HepG2 (cell line): ENCODE measurements around the gene HIC1.

Experiments
- ATF1 ChIP-seq: IDR thresholded peaks from 2 replicates; pipeline ENCODE4 v1.6.1; 2016; ENCODE audit warnings: mild to moderate bottlenecking, control low read depth
- CTCF ChIP-seq: sonication (generic); formaldehyde crosslinking; IDR thresholded peaks from 2 replicates; pipeline ENCODE4 v1.5.0; 2020; ENCODE audit warnings: mild to moderate bottlenecking, missing genetic modification reagents, moderate library complexity
- EZH2 ChIP-seq: conservative IDR thresholded peaks from 2 replicates; pipeline ENCODE4 v1.6.1; 2012; ENCODE audit warnings: mild to moderate bottlenecking, low read depth, low read length, moderate library complexity
- FOXK2 ChIP-seq: fragments of 450-650 bp; IDR thresholded peaks from 2 replicates; pipeline ENCODE4 v1.6.1; 2016
- FUBP1 ChIP-seq: sonication (generic); formaldehyde crosslinking; IDR thresholded peaks from 2 replicates; pipeline ENCODE4 v1.5.1; 2020; ENCODE audit warnings: missing genetic modification reagents, mild to moderate bottlenecking, borderline replicate concordance
- USF2 ChIP-seq, 2 experiments: sonication (generic) in 1 of 2; formaldehyde crosslinking in 1 of 2; IDR thresholded peaks; 2 replicates each; pipeline versions ENCODE4 v1.5.1 to v1.6.1; 2011 to 2020; ENCODE audit warnings: borderline replicate concordance in 1 of 2, low read depth in 1 of 2, low read length in 1 of 2, mild to moderate bottlenecking in 1 of 2, missing genetic modification reagents in 1 of 2, moderate library complexity in 1 of 2
- ZNF24 ChIP-seq: fragments of 450-650 bp; IDR thresholded peaks from 2 replicates; pipeline ENCODE4 v1.6.1; 2017; ENCODE audit warnings: antibody characterized with exemption, mild to moderate bottlenecking
- ZNF318 ChIP-seq: sonication (generic); formaldehyde crosslinking; IDR thresholded peaks from 2 replicates; pipeline ENCODE4 v1.4.0; 2020; ENCODE audit warnings: mild to moderate bottlenecking, missing genetic modification reagents

DNA sequence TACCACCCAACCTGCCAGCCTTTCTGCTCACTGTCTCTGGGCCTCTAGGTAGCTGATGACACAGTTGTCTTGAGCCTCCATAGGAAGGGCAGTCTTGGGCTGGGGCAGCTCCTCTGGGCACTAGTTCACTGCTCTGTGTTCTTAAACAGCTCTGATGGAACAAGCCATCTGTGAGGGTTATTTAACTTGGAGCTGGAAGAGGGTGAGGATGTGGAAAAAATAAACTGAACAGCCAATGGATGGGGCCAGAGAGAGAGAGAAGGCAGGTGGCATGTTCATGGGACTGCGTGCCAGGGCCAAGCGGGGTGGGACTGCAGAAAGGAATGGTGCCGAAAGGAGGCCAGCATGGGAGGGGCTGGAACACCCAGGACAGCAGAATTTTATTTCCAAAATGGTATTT, 52.6 kb downstream of the HIC1 start:
- no peak for TF ChIP-seq EZH2
- TF ChIP-seq FUBP1, result no peak
- no peak for TF ChIP-seq ZNF24
- no peak for TF ChIP-seq ATF1 (CRISPR knock-in tag)
- no peak for TF ChIP-seq CTCF (CRISPR knock-in tag)
- no peak for TF ChIP-seq ZNF318
- no peak for TF ChIP-seq USF2 (IDR thresholded peaks at IDR 0.05; ENCODE audit: low read depth, low read length)
- no peak for TF ChIP-seq USF2 (CRISPR knock-in tag; IDR thresholded peaks at IDR 0.05; ENCODE audit: borderline replicate concordance)
- no peak for TF ChIP-seq FOXK2
